HG02870 (cell line): Measurements from ENCODE around the gene VDAC2.
"Not testable (repeated sequence)": the region's sequence is repeated elsewhere in the genome, so short reads cannot be mapped to it uniquely, and the experiment has no call there.

Experiments used
- ATAC-seq: cut with Tn5 transposase; IDR thresholded peaks from one replicate; pipeline ENCODE4 v1.9.1; 2021; ENCODE audit warnings: mild to moderate bottlenecking, moderate library complexity; ENCODE audit not compliant: unreplicated experiment

Gene VDAC2, protein sequence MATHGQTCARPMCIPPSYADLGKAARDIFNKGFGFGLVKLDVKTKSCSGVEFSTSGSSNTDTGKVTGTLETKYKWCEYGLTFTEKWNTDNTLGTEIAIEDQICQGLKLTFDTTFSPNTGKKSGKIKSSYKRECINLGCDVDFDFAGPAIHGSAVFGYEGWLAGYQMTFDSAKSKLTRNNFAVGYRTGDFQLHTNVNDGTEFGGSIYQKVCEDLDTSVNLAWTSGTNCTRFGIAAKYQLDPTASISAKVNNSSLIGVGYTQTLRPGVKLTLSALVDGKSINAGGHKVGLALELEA

DNA sequence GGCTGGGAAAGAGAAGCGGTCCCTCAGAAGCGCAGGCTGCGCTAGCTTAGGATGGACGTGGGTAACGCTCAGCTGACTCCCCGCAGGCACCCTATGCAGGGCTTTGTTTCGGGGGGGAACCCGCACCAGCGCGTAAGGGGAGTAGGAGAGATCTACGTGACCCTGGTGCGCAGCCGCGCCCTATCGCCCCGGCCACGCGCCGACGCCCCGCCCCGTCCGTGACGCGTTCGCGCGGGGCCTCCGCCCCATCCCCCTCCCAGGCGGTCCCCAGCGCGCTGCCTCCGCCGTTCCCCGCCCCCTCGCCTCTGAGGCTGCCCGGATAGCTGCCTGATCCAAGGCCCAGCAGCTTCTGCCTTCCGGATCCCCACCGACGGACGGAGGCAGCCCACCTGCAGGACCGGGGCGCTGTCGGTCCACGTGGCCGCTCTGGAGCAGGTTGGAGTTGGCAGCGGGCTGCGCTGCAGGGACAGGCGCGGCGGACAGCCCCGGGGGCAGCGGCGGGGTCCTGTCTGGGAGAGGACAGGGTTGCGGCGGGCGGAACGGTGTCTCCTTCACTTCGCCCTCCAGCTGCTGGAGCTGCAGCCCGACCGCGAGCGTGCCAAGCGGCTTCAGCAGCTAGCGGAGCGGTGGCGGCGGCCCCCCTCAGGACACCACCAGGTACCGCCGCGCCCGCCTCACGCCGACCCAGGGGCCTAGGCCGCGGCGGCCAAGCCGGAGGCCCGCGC lies at the start of gene VDAC2:
TSS of gene VDAC2 (plus strand) at position 515 of the 725 bp plus-strand sequence. CDS start 363 bp downstream, outside the sequence.
- ATAC-seq = peak; percentile 84

DNA sequence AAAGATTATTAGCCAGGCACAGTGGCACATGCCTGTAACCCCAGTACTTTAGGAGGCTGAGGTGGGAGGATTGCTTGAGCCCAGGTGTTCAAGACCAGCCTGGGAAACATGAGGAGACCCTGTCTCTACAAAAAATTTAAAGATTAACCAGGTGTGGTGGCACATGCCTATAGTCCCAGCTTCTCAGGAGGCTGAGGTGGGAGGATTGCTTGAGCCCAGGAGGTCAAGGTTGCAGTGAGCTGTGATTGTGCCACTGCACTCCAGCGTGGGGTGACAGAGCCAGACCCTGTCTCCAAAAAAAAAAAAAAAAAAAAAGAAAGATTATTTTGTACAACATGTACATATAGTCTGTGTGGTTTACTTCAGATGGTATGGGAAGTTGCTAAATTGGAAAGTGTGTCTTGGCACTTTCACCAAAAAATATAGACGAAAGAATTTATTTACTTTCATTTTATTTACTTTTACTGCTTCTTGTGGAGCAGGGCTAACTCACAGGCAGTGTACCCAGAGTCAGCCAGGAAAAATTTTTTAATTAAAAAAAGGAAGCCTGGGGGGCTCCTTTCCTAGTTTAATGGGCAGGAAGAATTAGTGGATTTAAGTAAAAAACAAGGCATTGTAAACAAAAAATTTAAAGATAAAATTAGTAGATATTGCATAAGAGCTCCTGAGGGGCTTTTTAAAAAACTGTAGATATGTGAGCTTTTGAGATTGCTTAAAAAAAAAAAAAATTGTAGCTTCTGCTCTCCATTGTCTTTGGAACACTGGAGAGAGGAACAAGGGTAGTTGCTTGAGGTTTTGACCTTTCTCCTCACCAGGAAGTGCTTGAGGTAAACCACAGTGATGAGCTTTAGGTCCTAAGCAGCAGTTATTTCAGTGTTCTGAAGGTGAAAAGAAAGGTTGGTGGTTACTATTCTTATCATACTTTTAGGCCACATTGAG lies 44.6 kb upstream of the VDAC2 start:
- ATAC-seq = peak; percentile 84

DNA sequence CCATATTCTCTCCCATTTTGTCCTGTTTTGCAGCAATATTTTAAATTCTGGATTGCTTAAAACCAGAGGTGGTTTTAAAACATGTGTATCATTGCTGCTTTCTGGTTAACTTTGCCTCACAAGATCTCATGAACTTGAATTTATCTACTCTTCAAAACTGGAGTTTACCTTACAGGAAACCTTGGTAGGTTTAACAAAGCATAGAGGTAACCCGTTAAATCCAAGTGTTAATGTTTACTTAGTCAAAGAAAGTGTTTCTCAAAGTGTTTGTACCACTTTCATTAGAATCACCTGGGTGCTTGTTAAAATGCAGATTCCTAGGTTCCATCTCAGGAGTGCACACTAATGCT lies 44.0 kb upstream of the VDAC2 start:
- ATAC-seq = peak; percentile 27

DNA sequence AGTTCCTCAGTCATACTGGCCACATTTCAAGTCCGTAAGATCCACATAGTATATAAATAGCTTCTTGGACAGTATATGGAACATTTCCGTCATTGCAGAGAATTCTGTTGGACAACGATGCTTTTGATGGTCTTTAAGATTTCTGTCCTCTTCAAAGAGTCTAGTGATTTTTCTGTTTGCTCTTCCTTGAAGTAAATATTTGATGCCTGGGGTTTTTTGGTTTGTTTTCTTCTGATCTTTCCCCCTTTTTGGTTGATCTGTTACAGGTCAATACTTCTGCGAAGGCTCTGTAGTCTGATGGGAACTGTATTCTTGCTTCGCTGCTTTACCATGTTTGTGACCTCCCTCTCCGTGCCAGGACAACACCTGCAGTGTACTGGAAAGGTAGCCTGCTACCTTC lies 42.3 kb upstream of the VDAC2 start:
- no peak for ATAC-seq

DNA sequence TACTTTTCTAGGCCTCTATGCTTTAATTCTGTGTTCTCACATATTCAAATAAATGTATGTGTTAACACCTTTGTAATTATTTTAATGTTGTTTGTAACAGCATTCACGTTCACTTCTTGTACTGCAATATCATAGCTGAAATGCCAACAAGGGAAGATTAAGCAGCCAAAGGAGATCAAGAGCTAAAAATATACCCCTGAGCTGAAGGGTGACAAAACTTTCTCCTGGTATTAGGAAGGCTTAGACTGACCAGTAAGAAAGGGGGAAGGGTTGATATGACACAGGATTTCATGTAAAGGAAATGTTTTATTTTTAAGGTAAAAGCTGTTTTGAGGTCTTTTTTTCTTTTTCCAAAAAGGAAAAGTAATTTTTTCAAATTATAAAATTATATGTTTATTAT lies 40.4 kb upstream of the VDAC2 start:
- ATAC-seq = no peak

DNA sequence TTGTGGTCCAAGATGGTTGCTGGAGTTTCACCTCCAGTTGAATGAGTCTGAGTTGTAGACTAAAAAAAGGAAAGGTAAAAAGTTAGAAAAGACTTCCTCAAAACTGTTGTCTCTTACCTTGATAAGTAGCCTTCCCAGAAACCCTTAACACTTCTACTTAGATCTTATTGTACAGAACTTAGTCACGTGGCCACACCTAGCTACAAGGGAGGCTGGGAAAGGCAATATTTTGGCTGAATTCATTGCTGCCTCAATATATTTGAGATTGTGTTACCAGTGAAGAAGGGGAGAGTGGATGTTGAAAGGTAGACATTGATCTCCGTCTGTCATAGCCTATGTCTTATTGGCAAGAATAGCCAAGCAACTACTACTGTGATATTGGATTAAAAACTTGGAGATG lies 35.5 kb upstream of the VDAC2 start:
- ATAC-seq = no peak

DNA sequence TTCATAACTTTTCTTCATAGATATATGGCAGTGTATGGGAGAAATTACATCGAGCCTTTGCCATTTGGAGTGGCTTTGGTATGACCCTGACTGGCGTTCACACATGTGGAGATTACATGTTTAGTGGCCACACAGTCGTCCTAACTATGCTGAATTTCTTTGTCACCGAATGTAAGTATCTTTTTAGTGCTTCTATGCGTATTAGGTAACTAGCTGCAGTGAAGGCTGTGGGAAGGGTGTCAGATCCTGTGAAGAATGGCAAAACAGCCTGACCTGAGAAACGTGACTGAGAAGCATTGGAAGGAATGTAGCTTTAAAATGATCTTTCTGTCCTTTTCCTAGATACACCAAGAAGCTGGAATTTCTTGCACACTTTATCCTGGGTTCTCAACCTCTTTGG lies 34.5 kb upstream of the VDAC2 start:
- ATAC-seq = no peak

DNA sequence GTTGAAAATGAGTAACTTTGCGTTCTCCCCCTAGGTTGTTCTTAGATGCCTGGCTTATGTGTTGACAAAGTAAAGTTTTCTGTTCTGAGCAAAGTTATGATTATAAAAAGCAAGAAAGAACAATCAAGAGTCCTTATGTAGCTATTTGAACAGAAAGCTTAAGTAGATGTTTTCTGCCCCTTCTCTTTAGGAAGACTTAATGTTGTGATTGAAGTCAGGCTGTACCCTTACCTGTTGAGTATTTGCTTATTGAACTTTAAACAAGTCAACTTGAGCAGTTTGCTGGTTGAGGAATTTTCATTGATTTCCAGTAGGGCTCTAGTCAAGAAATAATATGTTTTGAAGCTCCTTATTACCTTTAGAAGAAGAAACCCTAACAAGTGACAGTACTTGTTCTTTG lies 33.9 kb upstream of the VDAC2 start:
- ATAC-seq = no peak

DNA sequence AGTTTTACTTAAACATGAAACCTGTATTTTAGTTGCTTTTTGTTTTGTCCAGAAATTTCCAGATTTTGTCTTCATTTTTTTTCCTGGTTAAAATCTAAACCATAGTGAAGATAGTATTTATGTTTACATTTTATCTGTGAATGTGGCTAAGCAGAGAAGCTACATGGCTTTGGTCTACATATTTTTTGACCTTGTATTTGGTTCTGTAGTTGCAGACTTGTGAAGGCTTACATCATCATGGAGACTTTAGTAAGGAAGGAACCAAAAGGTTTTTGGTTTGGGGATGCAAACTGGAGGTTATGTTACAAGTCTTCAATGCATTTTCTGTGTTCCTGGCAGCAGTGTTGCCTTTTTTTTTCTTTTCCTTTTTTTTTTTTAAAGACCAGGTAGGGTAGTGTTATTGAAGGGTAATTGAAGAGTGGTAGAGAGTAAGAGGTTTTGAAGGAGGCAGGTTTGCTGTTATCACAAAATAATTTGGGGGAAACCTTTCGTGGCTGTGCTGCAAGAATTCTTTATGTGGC lies 30.9 kb upstream of the VDAC2 start:
- ATAC-seq = no peak

DNA sequence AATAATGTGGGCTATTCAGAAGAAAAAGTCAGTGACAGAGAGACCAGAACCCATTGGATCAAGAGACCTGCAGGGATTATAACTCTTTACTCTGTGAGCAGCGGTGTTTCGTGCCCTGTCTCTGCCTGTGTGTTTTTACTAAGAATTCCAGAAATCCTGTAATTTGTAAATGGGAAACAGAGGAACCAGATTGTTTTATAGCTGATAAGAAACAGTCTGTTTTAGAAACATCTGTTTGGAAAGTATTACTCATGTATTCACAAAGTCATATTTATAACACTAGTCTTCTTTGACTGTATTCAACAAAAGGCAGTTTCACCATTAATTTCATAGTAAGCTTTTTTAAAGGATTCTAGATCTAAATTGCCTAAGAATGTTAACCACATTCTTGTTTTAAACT lies 30.0 kb upstream of the VDAC2 start:
- no peak for ATAC-seq

DNA sequence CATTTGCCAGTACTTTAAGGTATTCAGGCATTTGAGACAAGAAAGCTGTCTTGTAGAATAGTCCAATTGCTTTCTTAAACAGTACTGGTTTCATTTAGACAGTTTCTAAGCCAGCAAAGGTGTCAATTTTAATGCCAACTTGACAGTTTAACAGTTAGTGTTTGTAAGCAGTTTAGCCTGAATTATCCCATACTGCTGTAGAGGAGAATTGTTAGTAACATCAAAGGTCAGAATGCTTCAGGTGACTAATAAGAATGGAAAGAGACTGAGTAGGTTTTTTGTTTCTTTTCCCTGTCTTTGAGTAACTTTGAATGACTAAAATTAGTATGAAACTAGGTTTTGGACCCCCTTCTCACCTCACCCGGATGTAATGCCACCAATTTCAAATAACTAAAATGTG lies 29.5 kb upstream of the VDAC2 start:
- no peak for ATAC-seq

DNA sequence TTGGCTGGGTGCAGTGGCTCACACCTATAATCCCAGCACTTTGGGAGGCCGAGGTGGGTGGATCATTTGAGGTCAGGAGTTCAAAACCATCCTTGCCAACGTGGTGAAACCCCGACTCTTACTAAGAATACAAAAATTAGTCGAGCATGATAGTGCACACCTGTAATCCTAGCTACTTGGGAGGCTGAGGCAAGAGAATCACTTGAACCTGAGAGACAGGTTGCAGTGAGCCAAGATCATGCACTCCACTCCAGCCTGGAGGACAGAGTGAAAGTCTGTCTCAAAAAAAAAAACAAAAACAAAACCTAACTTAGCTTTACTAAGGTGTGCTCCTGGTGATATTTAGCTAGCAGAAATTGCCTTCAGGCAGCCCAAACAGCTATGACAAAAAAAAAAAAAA lies 24.3 kb upstream of the VDAC2 start:
- no peak for ATAC-seq

DNA sequence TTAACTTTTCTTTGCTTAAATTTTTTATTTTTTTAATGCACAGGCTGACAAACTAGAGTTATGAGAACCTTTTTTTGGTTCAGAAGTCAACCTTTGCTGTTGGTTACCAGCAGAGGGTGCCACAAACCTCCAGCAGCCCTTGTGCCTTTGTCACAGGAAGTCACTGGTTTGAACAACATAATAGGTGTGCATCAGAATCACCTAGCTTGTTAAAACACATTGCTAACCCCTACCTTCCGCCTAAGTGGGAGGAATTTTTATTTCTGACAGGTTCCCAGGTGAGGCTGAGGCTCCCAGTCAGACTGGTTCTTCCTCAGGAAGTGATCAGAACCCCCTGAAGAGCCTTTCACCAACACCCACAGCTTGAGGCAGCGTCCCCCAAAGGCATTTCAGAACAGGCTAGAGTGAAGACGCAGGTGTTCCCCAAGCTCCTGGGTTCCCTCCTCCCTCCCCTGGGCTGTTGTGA lies 22.6 kb upstream of the VDAC2 start:
- ATAC-seq = peak; percentile 63

DNA sequence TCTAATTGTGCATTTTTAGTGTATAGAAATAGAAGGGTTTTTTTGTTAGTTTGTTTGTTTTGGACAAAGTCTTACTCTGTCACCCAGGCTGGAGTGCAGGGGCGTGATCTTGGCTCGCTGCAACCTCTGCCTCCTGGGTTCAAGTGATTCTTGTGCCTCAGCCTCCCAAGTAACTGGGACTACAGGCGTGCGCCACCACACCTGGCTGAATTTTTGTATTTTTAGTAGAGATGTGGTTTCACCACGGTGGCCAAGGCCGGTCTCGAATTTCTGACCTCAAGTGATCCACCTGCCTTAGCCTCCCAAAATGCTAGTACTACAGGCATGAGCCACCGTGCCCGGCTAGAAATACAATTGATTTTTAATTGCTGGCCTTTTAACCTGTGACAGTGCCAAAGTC lies 22.1 kb upstream of the VDAC2 start:
- not testable (repeated sequence) for ATAC-seq

DNA sequence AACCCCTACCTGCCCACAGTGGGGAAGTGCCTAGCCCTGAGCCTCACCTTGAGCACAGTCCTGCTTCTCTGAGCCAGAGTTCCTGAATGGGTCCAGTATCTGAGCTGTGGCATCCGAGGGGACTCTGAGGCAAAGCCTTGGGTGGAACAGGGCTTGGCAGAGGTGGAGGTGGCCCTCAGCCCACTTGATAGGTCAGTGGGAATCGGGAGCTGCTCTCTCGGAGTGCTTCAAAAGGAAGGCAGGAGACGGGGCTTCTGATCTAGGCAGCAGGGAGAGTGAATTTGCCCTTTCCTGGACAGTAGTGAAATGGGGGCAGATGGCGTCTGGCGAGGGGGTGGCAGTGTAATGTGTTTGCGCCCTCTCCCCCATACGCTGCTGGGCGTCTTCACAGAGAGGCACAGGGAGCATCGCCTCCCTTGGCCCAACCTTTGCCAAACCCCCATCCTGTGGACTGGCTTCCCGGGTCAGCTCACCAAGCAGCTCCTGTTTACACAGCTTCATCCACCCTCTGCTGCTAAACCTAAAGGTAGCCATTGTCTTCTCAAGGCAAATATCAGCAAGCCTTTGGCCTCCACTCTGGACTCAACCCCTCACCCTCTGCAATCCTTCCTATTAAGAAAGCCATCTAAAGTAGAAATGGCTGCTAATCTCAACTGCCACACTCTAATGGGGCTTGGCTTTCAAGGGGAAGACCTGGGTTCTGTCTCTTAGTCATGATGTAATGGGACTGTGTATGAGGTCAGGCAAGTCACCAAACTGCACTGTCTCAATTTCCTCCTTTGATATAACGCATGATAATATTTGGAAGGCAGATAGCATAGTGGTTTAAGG lies 21.1 kb upstream of the VDAC2 start:
- ATAC-seq = no peak

DNA sequence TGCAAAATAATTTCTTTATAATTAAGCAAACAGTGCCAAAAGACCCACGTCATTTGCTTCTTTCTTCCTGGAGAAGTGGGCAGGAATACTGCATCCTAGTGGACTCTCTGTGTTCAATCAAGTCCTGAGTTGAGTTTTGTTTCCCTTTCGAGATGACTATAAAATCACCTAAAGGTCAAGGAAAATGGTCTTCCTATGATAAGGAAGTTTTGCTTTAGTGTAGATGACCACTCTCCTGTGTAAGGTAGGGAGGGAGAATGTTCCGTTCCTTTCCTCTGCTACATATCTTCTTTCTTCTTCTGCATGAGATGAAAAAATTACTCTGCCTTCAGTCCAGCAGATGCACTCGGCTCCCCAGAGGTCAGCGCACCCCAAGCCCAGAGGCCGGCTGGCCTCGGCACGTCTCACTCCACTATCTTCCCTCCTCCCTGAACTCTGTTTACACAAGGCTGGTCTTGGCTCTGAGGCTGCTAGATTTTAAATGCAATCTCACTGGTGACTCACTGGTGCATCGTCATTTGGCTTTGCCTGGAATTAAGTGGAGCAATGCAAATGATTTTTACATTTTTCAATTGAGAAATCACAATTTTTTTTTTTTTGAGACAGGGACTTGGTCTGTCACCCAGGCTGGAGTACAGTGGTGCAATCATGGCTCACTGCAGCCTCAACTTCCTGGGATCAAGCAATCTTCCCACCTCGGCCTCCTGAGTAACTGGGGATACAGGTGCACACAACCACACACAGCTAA lies 18.6 kb upstream of the VDAC2 start:
- ATAC-seq = no peak

DNA sequence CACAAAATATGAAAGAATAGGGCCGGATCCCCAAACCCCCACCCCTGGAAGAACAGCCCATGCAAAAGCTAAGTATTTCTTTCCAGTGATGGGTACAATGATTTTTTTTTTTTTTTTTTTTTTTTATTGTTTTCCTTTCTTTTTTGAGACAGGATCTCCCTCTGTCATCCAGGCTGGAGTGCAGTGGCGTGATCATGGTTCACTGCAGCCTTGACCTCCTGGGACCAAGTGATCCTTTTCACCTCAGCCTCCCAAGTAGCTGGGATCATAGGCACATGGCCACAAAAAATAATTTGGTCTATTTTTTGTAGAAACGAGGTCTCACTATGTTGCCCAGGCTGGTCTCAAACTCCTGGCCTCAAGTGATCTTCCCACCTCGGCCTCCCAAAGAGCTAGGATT lies 16.0 kb upstream of the VDAC2 start:
- ATAC-seq = not testable (repeated sequence)

DNA sequence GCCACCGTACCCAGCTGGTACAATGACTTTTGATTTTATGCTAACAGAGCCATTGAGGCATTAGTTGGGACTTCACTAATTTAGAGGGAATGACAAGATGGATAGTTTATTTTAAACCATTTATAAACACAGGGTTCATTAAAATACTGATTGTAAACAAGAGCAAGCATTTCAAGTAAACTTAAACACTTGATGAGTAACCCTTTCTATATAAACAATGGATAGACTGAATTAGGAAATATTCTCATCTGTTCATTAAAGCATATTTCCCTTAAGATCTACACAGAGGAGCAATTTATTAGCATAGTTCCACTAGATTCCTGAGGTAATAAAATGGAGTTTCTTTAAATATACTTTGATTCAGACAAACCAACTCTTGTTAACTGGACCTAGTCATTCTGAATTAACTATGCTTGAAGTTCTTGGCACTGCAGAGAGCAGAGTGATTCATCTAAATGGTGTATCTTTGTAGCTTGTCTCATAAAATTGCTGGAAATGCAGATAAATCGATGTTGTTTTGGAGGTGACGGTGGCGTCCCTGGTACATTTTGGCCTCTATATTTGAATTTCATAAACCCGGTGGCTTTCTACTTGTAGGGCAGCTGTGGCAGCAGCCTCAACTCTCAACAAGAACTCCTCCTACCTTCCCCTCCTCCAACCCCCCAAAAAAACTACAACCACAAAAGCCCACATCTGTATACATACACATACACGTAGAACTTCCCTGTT lies 15.4 kb upstream of the VDAC2 start:
- ATAC-seq = no peak

DNA sequence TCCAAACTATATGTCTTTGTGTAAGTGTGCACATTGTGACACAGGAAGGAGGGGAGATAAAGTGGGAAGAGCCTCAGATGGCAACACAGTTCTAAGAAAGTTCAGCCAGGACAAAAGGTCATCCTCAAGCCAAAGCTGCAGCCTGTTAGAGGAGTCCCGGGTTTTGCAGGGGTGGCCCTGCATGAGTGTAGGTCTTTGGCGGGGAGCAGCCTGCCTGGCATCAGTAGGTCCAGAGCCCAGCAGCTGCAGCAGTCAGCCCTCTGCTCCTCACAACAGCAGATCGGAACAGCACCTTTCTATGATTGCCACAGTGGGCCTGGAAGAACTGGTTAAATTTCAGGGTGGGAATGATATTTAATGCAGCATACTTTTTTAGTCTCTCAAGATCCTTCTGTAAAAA lies 13.5 kb upstream of the VDAC2 start:
- no peak for ATAC-seq
